GM12865 (cell line): ENCODE data around the gene RBMS3.
"Not testable (repeated sequence)": the region's sequence is repeated elsewhere in the genome, so short reads cannot be mapped to it uniquely, and the experiment has no call there.

Experiments used
- DNase-seq: peaks from one replicate; pipeline ENCODE4 v3.0.0; 2010; ENCODE audit warnings: low read depth
- H3K4me3 ChIP-seq: 2 replicates; pipeline ENCODE4 v1.5.1; 2011; ENCODE audit warnings: mild to moderate bottlenecking, low read depth, low read length, control low read depth
- CTCF ChIP-seq: IDR thresholded peaks from 2 replicates; pipeline ENCODE4 v1.5.1; 2011; ENCODE audit warnings: low read length, control low read depth, low read depth, inconsistent platforms; ENCODE audit not compliant: insufficient read depth; ENCODE audit errors: missing control alignments

The RBMS3 gene

DNA sequence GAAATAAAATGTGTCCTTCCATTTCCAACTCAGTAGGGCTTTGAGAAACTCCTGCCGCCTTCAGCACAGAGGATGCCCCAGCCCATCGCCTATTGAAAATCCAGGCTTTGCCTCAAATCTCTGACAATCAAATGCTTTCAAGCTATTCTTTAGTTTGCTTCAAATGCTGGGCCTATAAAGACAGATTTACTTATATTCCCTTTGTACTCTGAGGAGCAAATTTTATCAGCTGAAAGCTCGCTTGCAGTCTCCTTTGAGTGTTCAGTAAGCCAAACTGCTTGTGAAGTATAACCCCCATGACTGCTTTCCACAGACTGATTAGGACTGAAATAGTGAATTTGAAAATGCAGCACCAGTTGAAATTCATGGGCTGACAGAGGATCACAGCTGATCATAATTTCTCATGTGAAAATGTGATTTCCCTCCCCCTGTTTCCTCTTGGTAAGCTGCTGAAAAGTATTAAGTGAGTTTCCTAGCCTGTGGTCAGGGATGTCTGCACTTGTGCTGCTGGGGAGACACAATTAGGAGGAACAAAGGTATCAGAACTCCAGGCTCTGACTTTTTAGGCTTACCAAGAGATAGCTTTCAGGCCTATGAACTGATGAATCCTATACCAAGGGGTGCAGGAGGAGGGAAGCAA, 762.2 kb downstream of the RBMS3 start:
- DNase-seq: no peak
- H3K4me3 ChIP-seq: no peak overlapping the region
- no peak for TF ChIP-seq CTCF

DNA sequence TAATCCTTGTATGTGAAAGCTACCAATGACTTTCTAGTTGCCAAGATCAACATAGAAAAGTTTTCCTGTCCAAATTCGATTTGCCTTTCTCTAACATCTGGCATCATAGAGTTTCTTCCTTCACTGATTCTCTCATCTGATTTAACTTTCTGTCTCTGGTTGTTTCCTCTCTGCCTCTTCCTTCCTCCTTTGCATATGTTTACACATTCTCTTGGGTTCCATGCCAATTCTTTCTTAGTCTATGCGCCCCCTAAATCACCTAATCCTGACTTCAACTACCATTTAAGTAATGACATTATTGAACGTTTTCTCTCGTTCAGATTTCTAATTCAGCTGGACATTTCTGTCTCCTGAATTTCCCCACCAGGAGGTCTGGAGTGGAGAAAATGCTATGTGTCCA, 763.6 kb downstream of the RBMS3 start:
- DNase-seq: no peak
- no peak overlapping the region for H3K4me3 ChIP-seq
- no peak for TF ChIP-seq CTCF

- DNase-seq: no peak
- no peak overlapping the region for H3K4me3 ChIP-seq
- no peak for TF ChIP-seq CTCF
Observed at GRCh38 chr3:30048431-30048830, 767.6 kb downstream of the RBMS3 start.

DNA sequence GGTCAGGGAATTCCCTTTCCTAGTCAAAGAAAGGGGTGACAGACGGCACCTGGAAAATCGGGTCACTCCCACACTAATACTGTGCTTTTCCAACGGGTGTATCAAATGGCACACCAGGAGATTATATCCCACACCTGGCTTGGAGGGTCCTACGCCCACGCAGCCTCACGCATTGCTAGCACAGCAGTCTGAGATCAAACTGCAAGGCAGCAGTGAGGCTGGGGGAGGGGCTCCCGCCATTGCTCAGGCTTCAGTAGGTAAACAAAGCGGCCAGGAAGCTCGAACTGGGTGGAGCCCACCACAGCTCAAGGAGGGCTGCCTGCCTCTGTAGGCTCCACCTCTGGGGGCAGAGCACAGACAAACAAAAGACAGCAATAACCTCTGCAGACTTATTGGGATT, 769.2 kb downstream of the RBMS3 start:
- H3K4me3 ChIP-seq, DNase-seq: not testable (repeated sequence)

DNA sequence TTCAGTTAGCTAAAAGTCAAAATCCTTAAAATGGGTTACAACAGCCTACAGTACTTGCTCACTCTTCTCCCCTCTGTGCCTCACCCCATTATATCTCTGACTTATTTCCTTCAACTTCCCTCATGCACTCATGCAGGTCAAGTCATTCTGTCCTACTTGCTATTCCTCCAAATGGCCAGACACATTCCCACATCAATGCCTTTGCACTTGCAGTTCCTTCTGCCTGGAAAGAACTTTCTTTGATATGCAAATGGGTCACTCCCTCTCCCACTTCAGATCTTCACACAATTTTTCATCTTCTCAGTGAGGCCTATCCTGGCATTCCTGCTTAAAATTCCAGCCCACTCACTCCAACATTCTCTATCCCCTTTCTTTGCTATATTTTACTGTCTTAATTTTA, 778.4 kb downstream of the RBMS3 start:
- no peak overlapping the region for H3K4me3 ChIP-seq
- TF ChIP-seq CTCF: no peak
- DNase-seq: no peak
